Activated CD4-positive, alpha-beta T cell treated with anti-CD3 and anti-CD28 coated beads, Interleukin-2, amount 50 U/mL, for 16 hours (primary cell): Measurements from ENCODE around the gene ABCA2.
"Not testable (repeated sequence)": the region's sequence is repeated elsewhere in the genome, so short reads cannot be mapped to it uniquely, and the experiment has no call there.

Experiments
- DNase-seq: peaks from one replicate; pipeline ENCODE4 v3.0.0-alpha.2; 2020

The ABCA2 gene

GRCh38 chr9:137012694-137013570, 15.1 kb downstream of the ABCA2 start:
- no peak for DNase-seq

GRCh38 chr9:137011907-137012675, 15.9 kb downstream of the ABCA2 start:
- DNase-seq, result no peak

- no peak for DNase-seq
Observed at GRCh38 chr9:137011156-137011555, 16.9 kb downstream of the ABCA2 start.

- no peak for DNase-seq
Observed at GRCh38 chr9:137009938-137010732, 17.9 kb downstream of the ABCA2 start.

GRCh38 chr9:137009217-137009616, 18.8 kb downstream of the ABCA2 start:
- no peak for DNase-seq

- no peak for DNase-seq
Observed at GRCh38 chr9:137008312-137008711, 19.7 kb downstream of the ABCA2 start.

- DNase-seq, result no peak
Observed at GRCh38 chr9:137007816-137008270, 20.2 kb downstream of the ABCA2 start.

- no peak for DNase-seq
Observed at GRCh38 chr9:137007108-137007815, 20.8 kb downstream of the ABCA2 start.

GRCh38 chr9:137006116-137007003, 21.7 kb downstream of the ABCA2 start:
- DNase-seq, result no peak

GRCh38 chr9:137004285-137004684, 23.8 kb downstream of the ABCA2 start:
- DNase-seq, result not testable (repeated sequence)

GRCh38 chr9:137002646-137003041, 25.4 kb downstream of the ABCA2 start:
- no peak for DNase-seq

GRCh38 chr9:137001857-137002645, 26.0 kb downstream of the ABCA2 start:
- DNase-seq, result no peak

- DNase-seq, result peak; percentile 70
Observed at GRCh38 chr9:137000177-137000930, 27.7 kb downstream of the ABCA2 start.

GRCh38 chr9:136997830-136998234, 30.2 kb downstream of the ABCA2 start:
- DNase-seq, result peak; percentile 27

GRCh38 chr9:136997371-136997770, 30.7 kb downstream of the ABCA2 start:
- no peak for DNase-seq

- DNase-seq, result peak; percentile 20
Observed at GRCh38 chr9:136996361-136997292, 31.4 kb downstream of the ABCA2 start, which contains the start of gene CLIC3. TSS of gene CLIC3 (minus strand) at chr9:136996568. CDS start at chr9:136996543, 25 bp downstream.

GRCh38 chr9:136995772-136996311, 32.2 kb downstream of the ABCA2 start:
- no peak for DNase-seq

- no peak for DNase-seq
Observed at GRCh38 chr9:136995362-136995761, 32.7 kb downstream of the ABCA2 start.
